Measurements from ENCODE around the gene TCF7.
A peak's percentile ranks its signal among the peaks of the same experiment; 100 is the strongest.

Gene TCF7

GRCh38 chr5:134131165-134131564, 16.7 kb downstream of the TCF7 start:
- DNase-seq (ENCODE audit: low spot score) = peak; percentile 53

DNA sequence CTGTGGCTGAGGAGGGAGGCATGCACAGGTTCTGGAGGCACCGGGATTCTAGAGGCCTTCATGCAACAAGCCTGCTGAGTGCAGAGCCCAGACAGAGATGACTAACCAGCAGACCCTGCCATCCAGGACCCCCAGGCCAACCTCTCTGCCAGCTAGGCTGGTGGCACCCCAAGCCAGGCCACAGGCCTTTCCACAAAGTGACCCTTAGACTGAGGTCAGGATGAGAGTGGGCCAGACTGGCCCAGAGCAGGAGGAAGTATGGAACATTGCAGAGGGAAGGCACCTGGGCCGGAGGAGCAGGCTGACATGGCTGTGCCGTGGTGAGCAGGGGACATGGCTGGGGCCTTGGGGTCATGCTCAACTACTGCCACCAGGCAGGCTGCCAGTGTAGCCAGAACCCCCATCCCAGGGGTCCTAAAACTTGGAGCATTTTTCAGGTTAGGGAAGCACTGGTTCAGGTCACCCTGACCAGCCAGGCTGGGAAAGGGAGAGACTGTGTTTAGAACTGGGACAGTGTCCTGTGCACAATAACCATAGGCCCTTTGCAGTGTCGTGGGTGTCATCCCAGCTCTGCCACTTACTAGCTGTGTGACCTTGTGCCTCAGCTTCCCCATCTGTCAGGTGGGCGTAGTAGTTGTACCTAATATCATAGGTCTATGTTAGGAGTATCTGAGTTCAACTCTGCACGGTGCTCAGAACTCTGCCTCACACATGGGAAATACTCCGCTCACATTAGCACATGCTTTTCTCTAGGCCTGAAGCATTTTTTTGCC, 17.3 kb downstream of the TCF7 start:
- DNase-seq (ENCODE audit: low spot score) = no peak

GRCh38 chr5:134132372-134133187, 18.1 kb downstream of the TCF7 start:
- peak; percentile 86 for DNase-seq (ENCODE audit: low spot score)

DNA sequence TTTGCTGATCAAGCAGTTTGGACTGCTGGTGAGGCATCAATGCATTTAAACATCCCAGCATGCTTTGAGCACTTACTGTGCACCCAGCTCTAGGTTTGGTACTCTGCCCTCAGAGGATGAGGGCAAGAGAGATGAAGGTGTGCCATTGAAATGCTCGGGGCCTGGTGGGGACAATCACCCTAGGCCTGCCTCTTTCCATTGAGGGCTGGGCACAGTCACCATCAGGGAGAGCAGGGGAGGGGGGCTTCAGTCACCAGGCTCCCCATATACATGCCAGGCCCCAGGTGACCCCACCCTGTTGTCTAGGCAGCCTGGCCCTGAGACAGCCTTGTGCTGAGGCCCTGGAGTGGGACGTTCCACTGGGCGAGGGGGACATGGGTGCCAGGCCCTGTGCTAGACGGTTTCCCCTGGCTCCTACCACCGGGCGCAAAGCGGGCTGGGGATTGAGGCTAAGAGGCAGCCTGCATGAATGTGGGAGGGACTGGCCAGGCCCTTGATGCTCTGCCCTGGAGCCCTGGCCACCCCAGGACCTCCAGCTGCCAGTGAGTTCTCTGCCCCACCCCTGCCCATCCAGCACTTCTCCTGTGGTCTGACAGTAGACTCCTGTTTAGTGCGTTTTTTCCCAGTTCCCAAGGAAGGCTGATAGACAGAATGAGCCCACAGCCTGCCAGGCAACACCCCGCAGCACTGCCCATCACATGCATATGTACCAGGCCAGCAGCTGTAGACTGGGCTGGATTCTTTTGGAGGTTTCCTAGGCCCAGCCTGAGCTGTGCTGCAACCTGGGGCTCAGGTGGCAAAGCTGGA, 18.9 kb downstream of the TCF7 start:
- no peak for DNase-seq (ENCODE audit: low spot score)

DNA sequence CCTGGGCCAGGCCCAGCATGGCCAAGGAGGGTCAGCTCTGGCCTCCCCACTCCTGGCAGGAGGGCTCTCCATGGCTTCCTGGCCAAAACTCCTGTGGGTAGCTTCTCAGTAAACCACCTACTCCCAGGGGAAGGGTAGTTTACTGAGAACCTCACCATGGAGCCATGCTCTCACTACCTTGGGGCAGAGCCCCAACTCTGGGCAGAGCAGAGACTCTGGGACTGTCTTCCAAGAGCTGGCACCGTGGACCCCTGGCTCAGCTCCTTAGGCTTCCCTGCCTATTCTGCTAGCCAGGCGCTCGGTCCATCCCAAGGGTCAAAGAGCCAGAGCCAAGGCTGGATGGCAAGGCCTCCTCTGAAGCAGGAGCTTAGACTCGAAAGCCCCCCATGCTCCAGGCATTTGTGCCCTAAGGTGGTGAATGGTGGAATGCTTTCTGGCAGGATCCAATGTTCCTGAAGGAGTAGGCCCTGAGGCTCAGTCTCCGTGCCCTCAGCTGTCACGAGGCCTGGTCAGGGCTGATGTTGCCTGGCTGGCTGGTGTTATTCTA, 19.6 kb downstream of the TCF7 start:
- DNase-seq (ENCODE audit: low spot score) = no peak

DNA sequence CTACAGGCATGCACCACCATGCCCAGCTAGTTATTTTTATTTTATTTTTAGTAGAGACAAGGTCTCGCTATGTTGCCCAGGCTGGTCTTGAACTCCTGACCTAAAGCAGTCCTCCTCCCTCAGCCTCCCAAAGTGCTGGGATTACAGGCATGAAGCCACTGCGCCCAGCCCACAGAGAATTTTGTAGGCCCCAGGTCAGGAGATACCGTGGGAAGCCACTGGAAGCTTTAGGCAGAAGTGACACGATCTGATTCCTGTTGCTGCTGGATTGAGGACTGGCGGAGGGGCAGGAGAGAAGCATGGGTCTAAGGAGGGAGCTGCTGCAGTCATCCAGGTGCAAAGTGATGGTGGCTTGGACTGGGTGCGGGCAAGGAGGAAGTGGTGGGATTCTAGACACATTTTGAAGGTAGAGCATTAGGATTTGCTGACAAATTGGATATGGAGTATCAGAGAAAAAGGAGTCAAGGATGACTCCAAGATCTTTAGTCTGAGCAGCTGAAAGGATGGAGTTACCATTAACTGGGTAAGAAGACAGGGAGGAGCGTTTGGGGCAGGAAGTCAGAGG, 20.7 kb downstream of the TCF7 start:
- DNase-seq (ENCODE audit: low spot score) = no peak

DNA sequence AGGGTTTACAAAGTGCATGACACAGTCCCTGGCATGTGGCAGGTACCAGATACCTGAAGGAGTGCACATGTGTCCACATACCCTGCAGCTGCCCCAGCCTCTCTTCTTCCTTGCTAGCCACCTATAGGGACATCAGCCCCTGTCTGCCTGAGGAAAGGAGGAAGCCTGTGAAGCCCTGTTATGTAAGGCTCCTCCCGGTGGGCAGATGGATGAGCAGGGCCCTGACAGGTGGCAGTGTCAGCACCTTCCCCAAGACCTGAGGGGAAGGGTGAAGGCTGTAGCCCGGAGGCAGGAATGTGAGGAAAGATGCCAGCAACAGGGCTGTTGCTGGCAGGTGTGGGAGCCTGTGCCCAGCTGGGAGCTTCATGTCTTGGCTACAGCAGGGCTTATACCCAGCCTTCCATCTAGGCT, 21.7 kb downstream of the TCF7 start:
- DNase-seq (ENCODE audit: low spot score) = no peak

- DNase-seq (ENCODE audit: low spot score) = no peak
Observed at GRCh38 chr5:134136771-134137170, 22.3 kb downstream of the TCF7 start.

- DNase-seq (ENCODE audit: low spot score) = peak; percentile 57
Observed at GRCh38 chr5:134138416-134139376, 24.2 kb downstream of the TCF7 start.

- no peak for DNase-seq (ENCODE audit: low spot score)
Observed at GRCh38 chr5:134139377-134139851, 24.9 kb downstream of the TCF7 start.

DNA sequence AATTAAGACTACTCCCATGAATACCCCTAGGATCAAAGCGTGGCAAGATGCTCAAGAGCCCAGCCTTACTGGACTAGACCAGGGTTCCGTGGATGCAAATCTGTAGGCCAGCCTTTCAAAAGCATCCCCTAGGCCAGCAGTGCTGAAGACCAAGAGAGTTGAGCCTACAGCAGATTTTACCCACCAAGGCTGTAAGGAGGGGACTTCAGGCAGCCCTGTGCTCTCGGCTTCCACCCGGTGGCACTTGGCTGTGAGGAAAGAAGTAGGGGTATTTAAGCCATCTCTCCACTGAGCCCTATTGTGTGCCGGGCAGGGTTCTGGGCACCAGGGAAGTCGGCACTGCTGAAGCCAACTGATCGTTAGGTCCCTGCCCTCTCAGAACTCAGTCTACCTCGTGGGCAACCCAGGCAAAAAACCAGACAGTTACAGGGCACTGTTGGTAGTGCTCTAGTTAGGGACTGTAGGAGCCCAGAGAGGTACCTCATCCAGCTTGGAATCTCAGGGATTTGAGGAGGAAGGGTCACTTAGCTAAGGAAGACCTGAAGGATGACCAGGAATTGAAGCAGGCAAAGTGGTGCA, 25.5 kb downstream of the TCF7 start:
- DNase-seq (ENCODE audit: low spot score) = no peak

GRCh38 chr5:134140530-134141201, 26.2 kb downstream of the TCF7 start:
- DNase-seq (ENCODE audit: low spot score) = peak; percentile 70

- no peak for DNase-seq (ENCODE audit: low spot score)
Observed at GRCh38 chr5:134141331-134142050, 27.0 kb downstream of the TCF7 start.

- DNase-seq (ENCODE audit: low spot score) = no peak
Observed at GRCh38 chr5:134142052-134142451, 27.6 kb downstream of the TCF7 start.

GRCh38 chr5:134142806-134143205, 28.3 kb downstream of the TCF7 start:
- no peak for DNase-seq (ENCODE audit: low spot score)

- DNase-seq (ENCODE audit: low spot score) = no peak
Observed at GRCh38 chr5:134143431-134143830, 28.9 kb downstream of the TCF7 start.

- no peak for DNase-seq (ENCODE audit: low spot score)
Observed at GRCh38 chr5:134143944-134144941, 29.8 kb downstream of the TCF7 start.
